K562 (cell line): ENCODE data around the gene NR1H2. TPM values are rescaled to one million over a fixed set of nuclear protein-coding genes. Genes with fewer than 3 reads are reported as not detected.

Experiments
- ATAC-seq: fragments of 200-7000 bp; cut with Tn5 transposase; 3 replicates; pipeline ENCODE4 v1.9.1; 2020; ENCODE audit warnings: moderate library complexity
- BruUV-seq: library from RNA; stranded (reverse); fragments of 400-500 nt; replicated peaks from 2 replicates; lab custom pipeline; 2021; lab: Mats Ljungman, UMichigan
- CTCF ChIA-PET: fragments of 300-600 bp; formaldehyde crosslinking; extraction: SDS; loops from one replicate; lab custom pipeline; 2021; ENCODE audit warnings: low intra/inter-chr PET ratio; lab: Yijun Ruan, JAX
- POLR2A ChIA-PET: fragments of 300-600, 350-650 bp; sonication (Branson Sonifier 250); formaldehyde crosslinking; extraction: SDS; loops from one replicate; lab custom pipeline; 2021; ENCODE audit warnings: antibody characterized with exemption, inconsistent platforms; lab: Yijun Ruan, JAX
- DNase-seq, 4 experiments: peaks; one replicate each; pipeline versions ENCODE4 v3.0.0 to v3.0.0-alpha.2; 2011 to 2018; ENCODE audit warnings: low spot score in 3 of 4, mixed read lengths in 3 of 4; ENCODE audit errors: extremely low read depth in 1 of 4
- FAIRE-seq: peaks from 2 replicates; lab custom pipeline; 2011; peaks lifted over from hg19 to GRCh38; lab: Jason Lieb, UNC
- H2AFZ ChIP-seq: 2 replicates; pipeline ENCODE4 v1.6.0; 2011; ENCODE audit warnings: low read depth, low read length, control low read depth, inconsistent platforms
- H3K27ac ChIP-seq: fragments of 200-600 bp; 3 replicates; pipeline ENCODE4 v1.8.0; 2011; ENCODE audit warnings: low read depth, mild to moderate bottlenecking, control low read depth, inconsistent platforms, low read length, moderate library complexity, mixed read lengths; ENCODE audit errors: extremely low read depth
- H3K27me3 ChIP-seq, 2 experiments: fragments of 300-600 bp in 1 of 2; 2 replicates in 1 of 2; 3 replicates in 1 of 2; pipeline versions ENCODE4 v1.6.0 to v1.8.0; 2011; ENCODE audit warnings: inconsistent platforms in 2 of 2, low read length in 2 of 2, mild to moderate bottlenecking in 1 of 2, mixed read lengths in 1 of 2, moderate library complexity in 1 of 2; ENCODE audit not compliant: control insufficient read depth in 2 of 2, insufficient read depth in 2 of 2
- H3K36me3 ChIP-seq: fragments of 300-600 bp; 3 replicates; pipeline ENCODE4 v1.8.0; 2011; ENCODE audit warnings: mild to moderate bottlenecking, low read length, inconsistent platforms; ENCODE audit not compliant: control insufficient read depth, insufficient read depth
- H3K4me1 ChIP-seq, 2 experiments: fragments of 200-600 bp in 1 of 2; replicated peaks in 1 of 2; 2 replicates in 1 of 2; 3 replicates in 1 of 2; pipeline versions ENCODE4 v1.5.1 to v1.8.0; 2011; ENCODE audit warnings: inconsistent platforms in 2 of 2, low read length in 2 of 2, mild to moderate bottlenecking in 1 of 2, mixed read lengths in 1 of 2, moderate library complexity in 1 of 2; ENCODE audit not compliant: control insufficient read depth in 2 of 2, insufficient read depth in 2 of 2
- H3K4me2 ChIP-seq: 2 replicates; pipeline ENCODE4 v1.6.1; 2011; ENCODE audit warnings: low read length, control low read depth, inconsistent platforms, mixed read lengths; ENCODE audit not compliant: insufficient read depth
- H3K4me3 ChIP-seq: fragments of 200-600 bp; sonication (generic), shearing (Covaris generic); 2 replicates; pipeline ENCODE4 v1.5.1; 2016; ENCODE audit warnings: control low read depth, inconsistent platforms
- H3K79me2 ChIP-seq: fragments of 200-600 bp; 3 replicates; pipeline ENCODE4 v1.8.0; 2011; ENCODE audit warnings: low read length, inconsistent platforms; ENCODE audit not compliant: control insufficient read depth, insufficient read depth
- H3K9ac ChIP-seq, 2 experiments: 2 replicates each; pipeline versions ENCODE4 v1.6.0 to v1.6.1; 2011; ENCODE audit warnings: low read depth in 2 of 2, low read length in 2 of 2, control low read depth in 1 of 2, inconsistent platforms in 1 of 2, mild to moderate bottlenecking in 1 of 2, mixed read lengths in 1 of 2; ENCODE audit not compliant: insufficient read depth in 1 of 2
- H3K9me1 ChIP-seq: one replicate; pipeline ENCODE4 v1.6.0; 2011; ENCODE audit warnings: inconsistent platforms, mild to moderate bottlenecking, low read length, moderate library complexity; ENCODE audit not compliant: control insufficient read depth, insufficient read depth
- H3K9me3 ChIP-seq: replicated peaks from 2 replicates; pipeline ENCODE4 v1.5.1; 2011; ENCODE audit warnings: low read depth, low read length, inconsistent platforms; ENCODE audit not compliant: control insufficient read depth, insufficient read depth
- H4K20me1 ChIP-seq: replicated peaks from 2 replicates; pipeline ENCODE4 v1.6.1; 2011; ENCODE audit warnings: low read length, inconsistent platforms, mixed read lengths; ENCODE audit not compliant: control insufficient read depth, insufficient read depth
- CHD4 ChIP-seq: fragments of 200-600 bp; sonication (generic); IDR thresholded peaks from 3 replicates; pipeline ENCODE4 v1.6.1; 2012; ENCODE audit warnings: low read depth, mild to moderate bottlenecking, mixed read lengths, low read length, inconsistent platforms; ENCODE audit not compliant: insufficient read depth, insufficient replicate concordance, poor library complexity, severe bottlenecking
- POLR2G ChIP-seq: fragments of 200-400 bp; formaldehyde crosslinking; IDR thresholded peaks from 2 replicates; pipeline ENCODE4 v1.6.1; 2017; ENCODE audit warnings: low read depth, mild to moderate bottlenecking, antibody characterized with exemption, low read length, moderate library complexity
- ZNF212 ChIP-seq: fragments of 450-650 bp; formaldehyde crosslinking; IDR thresholded peaks from 2 replicates; pipeline ENCODE4 v1.4.0; 2020; ENCODE audit warnings: mild to moderate bottlenecking
- WGBS: fragments of 100-300 bp; shearing (Covaris generic); methylation state at CpG from one replicate; pipeline ENCODE4 v1.1.6; 2016; ENCODE audit warnings: low coverage, mixed read lengths; ENCODE audit not compliant: insufficient coverage; ENCODE audit errors: missing lambda C conversion rate; 5-methylcytosine and 5-hydroxymethylcytosine counted together
- in situ Hi-C: fragments of 300-500 bp; cut with MboI; formaldehyde crosslinking; loops from 4 replicates; pipeline ENCODE4 v1.15.0; 2018; ENCODE audit warnings: inconsistent platforms, mixed read lengths
- intact Hi-C: fragments of 100-400 bp; cut with micrococcal nuclease; formaldehyde crosslinking; loops from 2 replicates; pipeline ENCODE4 v1.14.2; 2022
- polyA plus RNA-seq, 8 experiments: library from polyadenylated mRNA; depleted of rRNA in 4 of 8; stranded (reverse) in 5 of 8; unstranded in 3 of 8; fragments of >200 nt; fragmentation: Nextera tagmentation in 2 of 8; fragmentation: Illumina TruSeq in 1 of 8; extraction: Ambion mirVana in 2 of 8; extraction: Trizol in 1 of 8; gene quantifications; 2 replicates each; pipeline versions ENCODE4 v1.2.1 to v1.2.3, GENCODE V29; 2011 to 2014; ENCODE audit warnings: inconsistent platforms in 1 of 8, missing spikeins in 1 of 8
- total RNA-seq, 7 experiments: library from RNA; depleted of rRNA in 6 of 7; stranded (reverse); fragments of >200 nt in 6 of 7; fragmentation: Illumina TruSeq in 2 of 7; extraction: Trizol in 2 of 7; gene quantifications; 2 replicates each; pipeline versions ENCODE4 v1.2.1 to v1.2.3, GENCODE V29; 2011 to 2021; ENCODE audit warnings: low replicate concordance in 1 of 7
- TF ChIP-seq, protein P1 (sequence below): sonication (generic); formaldehyde crosslinking; IDR thresholded peaks from 2 replicates; pipeline ENCODE4 v1.8.0; 2022; ENCODE audit warnings: mild to moderate bottlenecking, missing genetic modification reagents
- TF ChIP-seq, protein P2 (sequence below): fragments of 450-650 bp; formaldehyde crosslinking; IDR thresholded peaks from 2 replicates; pipeline ENCODE4 v1.4.0; 2020; ENCODE audit warnings: mild to moderate bottlenecking, mixed read lengths

The NR1H2 gene
- total and polyA plus RNA-seq, 9 of the 15 experiments (the other 6 are each of a cell fraction or from before 2014, with no cell fraction given) = 0.11 to 73.8 (median 24.0) TPM

DNA sequence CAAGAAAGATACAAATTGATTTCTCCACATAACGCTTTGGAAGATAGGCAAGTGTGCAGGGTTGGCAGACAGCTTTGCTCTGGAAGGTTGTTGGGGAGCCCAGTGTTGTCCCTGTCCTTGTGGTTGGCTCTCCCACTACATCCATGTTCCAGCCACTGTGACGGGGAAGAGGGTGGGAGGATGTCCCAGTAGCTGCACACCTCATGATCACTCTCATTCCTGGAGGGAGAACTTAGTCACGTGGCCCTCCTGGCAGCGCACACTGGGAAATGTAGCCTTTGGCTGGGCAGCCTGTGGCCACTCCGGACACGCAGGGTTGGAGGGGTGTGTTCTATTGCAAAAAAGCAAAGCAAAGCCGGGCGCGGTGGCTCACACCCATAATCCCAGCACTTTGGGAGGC, 17.8 kb downstream of the NR1H2 start:
- Histone ChIP-seq H3K4me1 (peaks cover 0 to 4% of the 10 kb centered on the region in 2 experiments; a peak in 2 of 5 replicates), H3K79me2 (peaks cover 65% of the 10 kb centered on the region), H2AFZ (no peak overlapping the region), H4K20me1 (0 out of 2 replicates have a peak, but pooled peaks cover 4% of the 10 kb centered on the region), H3K4me3 (no peak overlapping the region), H3K4me2 (no peak overlapping the region), H3K9me3 (no peaks in the 10 kb centered on the region), H3K27me3 (no peaks in the 10 kb centered on the region), H3K9ac (no peak overlapping the region), H3K36me3 (peaks cover 50% of the 10 kb centered on the region), H3K9me1 (no peaks in the 10 kb centered on the region), H3K27ac (no peak overlapping the region; the same call in 2 of the 3 replicates)
- DNase-seq (no peak), ATAC-seq (no peak), FAIRE-seq (no peak)
- TF ChIP-seq, protein P1, sequence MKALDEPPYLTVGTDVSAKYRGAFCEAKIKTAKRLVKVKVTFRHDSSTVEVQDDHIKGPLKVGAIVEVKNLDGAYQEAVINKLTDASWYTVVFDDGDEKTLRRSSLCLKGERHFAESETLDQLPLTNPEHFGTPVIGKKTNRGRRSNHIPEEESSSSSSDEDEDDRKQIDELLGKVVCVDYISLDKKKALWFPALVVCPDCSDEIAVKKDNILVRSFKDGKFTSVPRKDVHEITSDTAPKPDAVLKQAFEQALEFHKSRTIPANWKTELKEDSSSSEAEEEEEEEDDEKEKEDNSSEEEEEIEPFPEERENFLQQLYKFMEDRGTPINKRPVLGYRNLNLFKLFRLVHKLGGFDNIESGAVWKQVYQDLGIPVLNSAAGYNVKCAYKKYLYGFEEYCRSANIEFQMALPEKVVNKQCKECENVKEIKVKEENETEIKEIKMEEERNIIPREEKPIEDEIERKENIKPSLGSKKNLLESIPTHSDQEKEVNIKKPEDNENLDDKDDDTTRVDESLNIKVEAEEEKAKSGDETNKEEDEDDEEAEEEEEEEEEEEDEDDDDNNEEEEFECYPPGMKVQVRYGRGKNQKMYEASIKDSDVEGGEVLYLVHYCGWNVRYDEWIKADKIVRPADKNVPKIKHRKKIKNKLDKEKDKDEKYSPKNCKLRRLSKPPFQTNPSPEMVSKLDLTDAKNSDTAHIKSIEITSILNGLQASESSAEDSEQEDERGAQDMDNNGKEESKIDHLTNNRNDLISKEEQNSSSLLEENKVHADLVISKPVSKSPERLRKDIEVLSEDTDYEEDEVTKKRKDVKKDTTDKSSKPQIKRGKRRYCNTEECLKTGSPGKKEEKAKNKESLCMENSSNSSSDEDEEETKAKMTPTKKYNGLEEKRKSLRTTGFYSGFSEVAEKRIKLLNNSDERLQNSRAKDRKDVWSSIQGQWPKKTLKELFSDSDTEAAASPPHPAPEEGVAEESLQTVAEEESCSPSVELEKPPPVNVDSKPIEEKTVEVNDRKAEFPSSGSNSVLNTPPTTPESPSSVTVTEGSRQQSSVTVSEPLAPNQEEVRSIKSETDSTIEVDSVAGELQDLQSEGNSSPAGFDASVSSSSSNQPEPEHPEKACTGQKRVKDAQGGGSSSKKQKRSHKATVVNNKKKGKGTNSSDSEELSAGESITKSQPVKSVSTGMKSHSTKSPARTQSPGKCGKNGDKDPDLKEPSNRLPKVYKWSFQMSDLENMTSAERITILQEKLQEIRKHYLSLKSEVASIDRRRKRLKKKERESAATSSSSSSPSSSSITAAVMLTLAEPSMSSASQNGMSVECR (CRISPR knock-in tag) = no peak
- TF ChIP-seq, protein P2, sequence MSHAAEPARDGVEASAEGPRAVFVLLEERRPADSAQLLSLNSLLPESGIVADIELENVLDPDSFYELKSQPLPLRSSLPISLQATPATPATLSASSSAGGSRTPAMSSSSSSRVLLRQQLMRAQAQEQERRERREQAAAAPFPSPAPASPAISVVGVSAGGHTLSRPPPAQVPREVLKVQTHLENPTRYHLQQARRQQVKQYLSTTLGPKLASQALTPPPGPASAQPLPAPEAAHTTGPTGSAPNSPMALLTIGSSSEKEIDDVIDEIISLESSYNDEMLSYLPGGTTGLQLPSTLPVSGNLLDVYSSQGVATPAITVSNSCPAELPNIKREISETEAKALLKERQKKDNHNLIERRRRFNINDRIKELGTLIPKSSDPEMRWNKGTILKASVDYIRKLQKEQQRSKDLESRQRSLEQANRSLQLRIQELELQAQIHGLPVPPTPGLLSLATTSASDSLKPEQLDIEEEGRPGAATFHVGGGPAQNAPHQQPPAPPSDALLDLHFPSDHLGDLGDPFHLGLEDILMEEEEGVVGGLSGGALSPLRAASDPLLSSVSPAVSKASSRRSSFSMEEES (CRISPR knock-in tag) = no peak
- peak; percentile 23; the same call in 1 of the 2 replicates for TF ChIP-seq POLR2G
- no peak for TF ChIP-seq CHD4
- no peak for TF ChIP-seq ZNF212 (CRISPR knock-in tag)
- intact Hi-C loops = no loop called here
- in situ Hi-C loops = no loop called here
- POLR2A ChIA-PET = interaction anchor here (1.9 kb wide), 1 partner anchor 10 kb away, joined by 5 read pairs; the partner anchor contains the start of gene POLD1
- BruUV-seq = no TSS peak
- CTCF ChIA-PET = no interaction called here
- WGBS = 100% methylated on average over 6 of the region's 9 CpGs
